HepG2 (cell line): Measurements from ENCODE around the gene PCDHGA11. TPM values are rescaled to one million over a fixed set of nuclear protein-coding genes. Genes with fewer than 3 reads are reported as not detected.

ENCODE experiments used
- ATAC-seq: fragments of 200-7000 bp; cut with Tn5 transposase; 3 replicates; pipeline ENCODE4 v1.9.1; 2020; ENCODE audit warnings: mild to moderate bottlenecking, moderate library complexity
- BruUV-seq: library from RNA; stranded (reverse); fragments of 400-500 nt; replicated peaks from 2 replicates; lab custom pipeline; 2021; lab: Mats Ljungman, UMichigan
- CTCF ChIA-PET: fragments of 300-600 bp; formaldehyde crosslinking; extraction: SDS; loops from one replicate; lab custom pipeline; 2021; ENCODE audit warnings: low total read pairs, inconsistent platforms, low intra/inter-chr PET ratio; lab: Yijun Ruan, JAX
- POLR2A ChIA-PET: fragments of 350-600 bp; sonication (Branson Sonifier 250); formaldehyde crosslinking; loops from one replicate; lab custom pipeline; 2020; ENCODE audit warnings: antibody characterized with exemption, inconsistent platforms; lab: Yijun Ruan, JAX
- DNase-seq: peaks from one replicate; pipeline ENCODE4 v3.0.0-alpha.2; 2015; ENCODE audit warnings: low spot score
- FAIRE-seq: peaks from 3 replicates; lab custom pipeline; 2011; peaks lifted over from hg19 to GRCh38; lab: Jason Lieb, UNC
- H2AFZ ChIP-seq: one replicate; pipeline ENCODE4 v1.6.1; 2011; ENCODE audit warnings: low read length, inconsistent platforms
- H3K27ac ChIP-seq: fragments of 300-600 bp; 3 replicates; pipeline ENCODE4 v1.8.0; 2011; ENCODE audit warnings: mixed run types, mild to moderate bottlenecking, mixed read lengths, low read length, inconsistent platforms; ENCODE audit not compliant: insufficient read depth; ENCODE audit errors: extremely low read length
- H3K27me3 ChIP-seq, 2 experiments: fragments of 200-600 bp in 1 of 2; 2 replicates in 1 of 2; 3 replicates in 1 of 2; pipeline versions ENCODE4 v1.6.0 to v1.8.0; 2011; ENCODE audit warnings: low read length in 2 of 2, mild to moderate bottlenecking in 2 of 2, moderate library complexity in 2 of 2, inconsistent platforms in 1 of 2; ENCODE audit not compliant: insufficient read depth in 2 of 2, control insufficient read depth in 1 of 2
- H3K36me3 ChIP-seq, 2 experiments: fragments of 200-600 bp in 1 of 2; replicated peaks in 1 of 2; 2 replicates in 1 of 2; 3 replicates in 1 of 2; pipeline versions ENCODE4 v1.5.1 to v1.8.0; 2011; ENCODE audit warnings: low read length in 2 of 2, inconsistent platforms in 1 of 2; ENCODE audit not compliant: insufficient read depth in 2 of 2, control insufficient read depth in 1 of 2
- H3K4me1 ChIP-seq: 2 replicates; pipeline ENCODE4 v1.5.1; 2012; ENCODE audit warnings: low read length, inconsistent platforms; ENCODE audit not compliant: insufficient read depth
- H3K4me2 ChIP-seq: 2 replicates; pipeline ENCODE4 v1.6.0; 2011; ENCODE audit warnings: low read depth, low read length, inconsistent platforms
- H3K4me3 ChIP-seq, 3 experiments: fragments of 200-600 bp in 1 of 3; sonication (generic), shearing (Covaris generic) in 1 of 3; replicated peaks in 1 of 3; 2 replicates each; pipeline ENCODE4 v1.5.1; 2011 to 2016; ENCODE audit warnings: low read length in 3 of 3, inconsistent platforms in 2 of 3, low read depth in 2 of 3, mild to moderate bottlenecking in 2 of 3, control low read depth in 1 of 3, mixed read lengths in 1 of 3; ENCODE audit not compliant: insufficient read depth in 1 of 3
- H3K79me2 ChIP-seq: one replicate; pipeline ENCODE4 v1.6.1; 2011; ENCODE audit warnings: low read length, inconsistent platforms; ENCODE audit not compliant: insufficient read depth
- H3K9ac ChIP-seq: 2 replicates; pipeline ENCODE4 v1.6.0; 2011; ENCODE audit warnings: mild to moderate bottlenecking, low read depth, low read length, inconsistent platforms; ENCODE audit not compliant: insufficient read depth
- H3K9me3 ChIP-seq: 2 replicates; pipeline ENCODE4 v1.5.1; 2012; ENCODE audit warnings: mild to moderate bottlenecking, low read length
- H4K20me1 ChIP-seq: 2 replicates; pipeline ENCODE4 v1.6.0; 2011; ENCODE audit warnings: inconsistent platforms, mild to moderate bottlenecking, low read length, moderate library complexity; ENCODE audit not compliant: insufficient read depth
- ARID3A ChIP-seq: IDR thresholded peaks from 2 replicates; pipeline ENCODE4 v1.6.1; 2012; ENCODE audit warnings: low read depth, low read length, improper control_type of control experiment
- CC2D1A ChIP-seq: sonication (generic); formaldehyde crosslinking; IDR thresholded peaks from 2 replicates; pipeline ENCODE4 v1.8.1; 2023; ENCODE audit warnings: mild to moderate bottlenecking, missing genetic modification reagents
- CTCF ChIP-seq: sonication (generic); formaldehyde crosslinking; IDR thresholded peaks from 2 replicates; pipeline ENCODE4 v1.5.0; 2020; ENCODE audit warnings: mild to moderate bottlenecking, missing genetic modification reagents, moderate library complexity
- FOXA3 ChIP-seq: IDR thresholded peaks from 2 replicates; pipeline ENCODE4 v1.6.1; 2016; ENCODE audit warnings: missing genetic modification reagents, missing compliant biosample characterization
- HDAC1 ChIP-seq: sonication (generic); formaldehyde crosslinking; IDR thresholded peaks from 2 replicates; pipeline ENCODE4 v1.5.1; 2020; ENCODE audit warnings: mild to moderate bottlenecking, missing genetic modification reagents
- HINFP ChIP-seq: sonication (generic); formaldehyde crosslinking; IDR thresholded peaks from 2 replicates; pipeline ENCODE4 v1.4.0; 2020; ENCODE audit warnings: low read depth, mild to moderate bottlenecking, missing genetic modification reagents
- IRF2 ChIP-seq: IDR thresholded peaks from 2 replicates; pipeline ENCODE4 v1.6.1; 2018; ENCODE audit warnings: missing genetic modification reagents, missing compliant biosample characterization
- KDM6A ChIP-seq: IDR thresholded peaks from 2 replicates; pipeline ENCODE4 v1.6.1; 2016; ENCODE audit warnings: low read depth
- MBNL3 ChIP-seq: fragments of 250-450 bp; sonication (Bioruptor Pico); conservative IDR thresholded peaks from 2 replicates; pipeline ENCODE4 v1.8.0; 2022; ENCODE audit warnings: mild to moderate bottlenecking, inconsistent platforms
- MXD1 ChIP-seq: sonication (generic); formaldehyde crosslinking; IDR thresholded peaks from 2 replicates; pipeline ENCODE4 v1.4.0; 2020; ENCODE audit warnings: mild to moderate bottlenecking, missing genetic modification reagents
- NFKB2 ChIP-seq: sonication (generic); formaldehyde crosslinking; IDR thresholded peaks from 2 replicates; pipeline ENCODE4 v1.4.0; 2020; ENCODE audit warnings: missing genetic modification reagents, borderline replicate concordance
- REPIN1 ChIP-seq: sonication (generic); formaldehyde crosslinking; IDR thresholded peaks from 2 replicates; pipeline ENCODE4 v1.8.0; 2022; ENCODE audit warnings: missing genetic modification reagents, low read depth, mild to moderate bottlenecking, borderline replicate concordance
- STAG1 ChIP-seq: sonication (generic); formaldehyde crosslinking; IDR thresholded peaks from 2 replicates; pipeline ENCODE4 v1.4.0; 2020; ENCODE audit warnings: missing genetic modification reagents
- YY1 ChIP-seq: IDR thresholded peaks from 2 replicates; pipeline ENCODE4 v1.6.1; 2011; ENCODE audit warnings: low read length, low read depth, moderate library complexity, mild to moderate bottlenecking; ENCODE audit not compliant: insufficient read depth, insufficient replicate concordance
- ZBTB43 ChIP-seq: sonication (generic); formaldehyde crosslinking; conservative IDR thresholded peaks from 2 replicates; pipeline ENCODE4 v1.4.0; 2020; ENCODE audit warnings: missing genetic modification reagents
- WGBS: methylation state at CpG from one replicate; pipeline ENCODE4 v1.1.6; 2017; ENCODE audit warnings: low lambda C conversion rate; 5-methylcytosine and 5-hydroxymethylcytosine counted together
- in situ Hi-C: cut with HindIII; loops from 2 replicates; pipeline ENCODE4 v1.10.0; 2017; ENCODE audit warnings: low pct_unique_long_range_greater_than_20kb; ENCODE audit not compliant: extremely low pct_ligation_motif_present
- intact Hi-C: fragments of 100-400 bp; cut with micrococcal nuclease; formaldehyde crosslinking; loops from one replicate; pipeline ENCODE4 v1.10.0; 2022; ENCODE audit not compliant: unreplicated experiment
- polyA plus RNA-seq, 8 experiments: library from polyadenylated mRNA; depleted of rRNA in 3 of 8; stranded (reverse) in 7 of 8; unstranded in 1 of 8; fragments of >200 nt; fragmentation: Illumina TruSeq in 4 of 8; extraction: Trizol in 4 of 8; gene quantifications; 2 replicates each; pipeline versions ENCODE4 v1.2.1 to v1.2.3, GENCODE V29; 2011 to 2016; ENCODE audit warnings: low read depth in 4 of 8, missing spikeins in 1 of 8, mixed read lengths in 1 of 8; ENCODE audit not compliant: insufficient read depth in 1 of 8
- total RNA-seq, 5 experiments: library from RNA; depleted of rRNA; stranded (reverse); fragments of >200 nt; fragmentation: Illumina TruSeq; extraction: Trizol; gene quantifications; 2 replicates each; pipeline ENCODE4 v1.2.3, GENCODE V29; 2016; ENCODE audit warnings: low read depth in 1 of 5

The PCDHGA11 gene
- total and polyA plus RNA-seq, 2 of the 13 experiments (the other 11 are each of a cell fraction or from before 2014, with no cell fraction given), result 0.04 to 0.24 TPM

- intact Hi-C loops, result no loop called here
- POLR2A ChIA-PET, result no interaction called here
- DNase-seq, result peak; percentile 24
- no peak within 1 kb of the TSS for H3K9ac ChIP-seq
- H3K4me1 ChIP-seq, result no peaks in the 10 kb centered on the region
- no peaks in the 10 kb centered on the region for H4K20me1 ChIP-seq
- FAIRE-seq, result no peak
- no TSS peak for BruUV-seq
- no peak within 1 kb of the TSS for H2AFZ ChIP-seq
- in situ Hi-C loops, result no loop called here
- no peaks in the 10 kb centered on the region for H3K27me3 ChIP-seq
- H3K27ac ChIP-seq, result no peak within 1 kb of the TSS
- no peak within 1 kb of the TSS for H3K4me2 ChIP-seq
- peaks cover 19% of the 10 kb centered on the region; the same call in 1 of the 2 replicates for H3K9me3 ChIP-seq
- H3K36me3 ChIP-seq, result no peaks in the 10 kb centered on the region
- CTCF ChIA-PET, result interaction anchor here (0.7 kb wide), 1 partner anchor 8 kb away, joined by 4 read pairs; no protein-coding TSS in a partner anchor
- no peaks in the 10 kb centered on the region for H3K79me2 ChIP-seq
- 80% methylated on average over 30 of the region's 33 CpGs for WGBS
- ATAC-seq, result no peak
- H3K4me3 ChIP-seq, result no peak within 1 kb of the TSS
- TF ChIP-seq HINFP (CRISPR knock-in tag) (no peak), IRF2 (CRISPR knock-in tag) (no peak), CTCF (CRISPR knock-in tag) (peak; percentile 42), YY1 (no peak), NFKB2 (CRISPR knock-in tag) (no peak), ZBTB43 (no peak), MXD1 (CRISPR knock-in tag) (no peak), REPIN1 (CRISPR knock-in tag) (no peak), KDM6A (CRISPR knock-in tag) (no peak), MBNL3 (no peak), STAG1 (CRISPR knock-in tag) (peak; percentile 7; the same call in 1 of the 2 replicates), FOXA3 (CRISPR knock-in tag) (no peak), CC2D1A (CRISPR knock-in tag) (no peak), ARID3A (no peak), HDAC1 (CRISPR knock-in tag) (no peak)
Observed at GRCh38 chr5:141430332-141431113, 9.7 kb downstream of the PCDHGA11 start, which contains the start of gene PCDHGA12. PCDHGA12 (plus strand) TSS chr5:141430507; CDS start chr5:141430760, 253 bp downstream.
